SH-SY5Y (cell line): ENCODE data around the gene SLC25A33.

Source experiments
- GATA2 ChIP-seq: IDR thresholded peaks from 2 replicates; pipeline ENCODE4 v1.6.1; 2011; ENCODE audit warnings: mild to moderate bottlenecking, low read depth, low read length
- GATA3 ChIP-seq: IDR thresholded peaks from 2 replicates; pipeline ENCODE4 v1.6.1; 2011; ENCODE audit warnings: low read depth, mild to moderate bottlenecking, low read length, moderate library complexity

DNA sequence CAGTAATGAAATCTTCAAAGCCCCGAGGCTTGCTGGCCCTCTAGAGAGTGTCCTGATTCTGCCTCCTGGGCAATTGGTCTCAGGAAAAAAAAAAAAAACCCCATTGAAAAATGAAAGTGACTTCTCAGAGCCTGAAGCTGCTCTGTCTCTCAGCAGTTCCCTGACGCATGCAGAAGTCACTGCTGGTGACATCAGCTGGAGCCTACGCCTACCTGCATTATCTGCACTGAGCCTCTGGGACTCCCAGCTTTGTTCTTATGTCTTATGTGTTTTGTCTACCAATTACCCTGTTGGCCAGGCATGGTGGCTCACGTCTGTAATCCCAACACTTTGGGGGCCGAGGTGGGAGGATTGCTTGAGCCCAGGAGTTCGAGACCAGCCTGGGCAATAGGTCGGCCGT is 10.1 kb upstream of the SLC25A33 start:
- TF ChIP-seq GATA2 (no peak), GATA3 (no peak)
